Panc1 (cell line): ENCODE results near the gene RNGTT. TPM values are rescaled to one million over a fixed set of nuclear protein-coding genes. Genes with fewer than 3 reads are reported as not detected.

ENCODE experiments used
- ATAC-seq: fragments of 200-7000 bp; cut with Tn5 transposase; 2 replicates; pipeline ENCODE4 v1.9.1; 2020; ENCODE audit warnings: mild to moderate bottlenecking, moderate library complexity
- BruUV-seq: library from RNA; stranded (reverse); fragments of 400-500 nt; replicated peaks from 2 replicates; lab custom pipeline; 2021; lab: Mats Ljungman, UMichigan
- CTCF ChIA-PET: fragments of 300-600 bp; sonication (Branson Sonifier 250); formaldehyde crosslinking; loops from one replicate; lab custom pipeline; 2022; ENCODE audit warnings: antibody characterized with exemption; lab: Charles Lee
- POLR2A ChIA-PET: fragments of 300-600 bp; sonication (Branson Sonifier 250); formaldehyde crosslinking; loops from one replicate; lab custom pipeline; 2022; ENCODE audit warnings: antibody characterized with exemption; lab: Charles Lee
- DNase-seq: peaks from one replicate; pipeline ENCODE4 v3.0.0-alpha.2; 2010; ENCODE audit warnings: low read depth, low spot score
- H3K27ac ChIP-seq: 2 replicates; pipeline ENCODE4 v1.5.1; 2011; ENCODE audit warnings: mild to moderate bottlenecking, low read length, inconsistent platforms
- H3K27me3 ChIP-seq: fragments of 200-500 bp; sonication (Bioruptor generic); 2 replicates; pipeline ENCODE4 v1.6.0; 2014; ENCODE audit warnings: low read length, inconsistent platforms; ENCODE audit not compliant: control insufficient read depth, insufficient read depth
- H3K36me3 ChIP-seq: fragments of 200-500 bp; sonication (Bioruptor generic); 2 replicates; pipeline ENCODE4 v1.5.1; 2014; ENCODE audit warnings: inconsistent platforms, mild to moderate bottlenecking, low read length, moderate library complexity; ENCODE audit not compliant: control insufficient read depth, insufficient read depth
- H3K4me1 ChIP-seq: 2 replicates; pipeline ENCODE4 v1.5.1; 2011; ENCODE audit warnings: inconsistent platforms, mild to moderate bottlenecking, low read length, moderate library complexity; ENCODE audit not compliant: control insufficient read depth, insufficient read depth
- H3K4me3 ChIP-seq, 2 experiments: 2 replicates each; pipeline ENCODE4 v1.5.1; 2011 to 2012; ENCODE audit warnings: low read depth in 2 of 2, low read length in 2 of 2, mild to moderate bottlenecking in 2 of 2, inconsistent platforms in 1 of 2, moderate library complexity in 1 of 2
- H3K9me3 ChIP-seq: fragments of 200-500 bp; sonication (Bioruptor generic); 2 replicates; pipeline ENCODE4 v1.5.1; 2014; ENCODE audit warnings: low read depth, mild to moderate bottlenecking, inconsistent platforms, low read length, moderate library complexity; ENCODE audit not compliant: control insufficient read depth, insufficient read depth
- POLR2AphosphoS5 ChIP-seq: IDR thresholded peaks from 2 replicates; pipeline ENCODE4 v1.6.1; 2012; ENCODE audit warnings: mild to moderate bottlenecking, low read depth, low read length, moderate library complexity
- SIN3A ChIP-seq: IDR thresholded peaks from 2 replicates; pipeline ENCODE4 v1.6.1; 2012; ENCODE audit warnings: low read depth, mild to moderate bottlenecking, low read length, moderate library complexity, borderline replicate concordance; ENCODE audit not compliant: insufficient read depth
- TCF7L2 ChIP-seq: IDR thresholded peaks from 2 replicates; pipeline ENCODE4 v1.6.1; 2011; ENCODE audit warnings: mild to moderate bottlenecking, low read depth, low read length, inconsistent platforms
- in situ Hi-C: cut with HindIII; loops from 2 replicates; pipeline ENCODE4 v1.10.0; 2016; ENCODE audit warnings: low sequenced_read_pairs, low pct_unique_long_range_greater_than_20kb
- intact Hi-C: fragments of 100-400 bp; cut with micrococcal nuclease; formaldehyde crosslinking; loops from one replicate; pipeline ENCODE4 v1.10.0; 2022; ENCODE audit not compliant: unreplicated experiment
- total RNA-seq: library from RNA; stranded (reverse); gene quantifications from one replicate; pipeline ENCODE4 v1.2.1, GENCODE V29; 2021; ENCODE audit not compliant: unreplicated experiment
- TF ChIP-seq, protein P1 (sequence below): fragments of 450-650 bp; IDR thresholded peaks from 2 replicates; pipeline ENCODE4 v1.5.1; 2017; ENCODE audit warnings: mild to moderate bottlenecking
- TF ChIP-seq, protein P2 (sequence below), 2 experiments: IDR thresholded peaks; 2 replicates each; pipeline ENCODE4 v1.6.1; 2011 to 2012; ENCODE audit warnings: low read depth in 2 of 2, control low read depth in 1 of 2, low read length in 1 of 2, mild to moderate bottlenecking in 1 of 2, moderate library complexity in 1 of 2; ENCODE audit not compliant: insufficient read depth in 1 of 2

The RNGTT gene
- total RNA-seq, 1 experiment from 2014 or later, result 21.2 TPM

GRCh38 chr6:88899569-88900316 lies 63.7 kb downstream of the RNGTT start:
- H3K9me3 ChIP-seq, result no peaks in the 10 kb centered on the region
- no peaks in the 10 kb centered on the region for H3K4me1 ChIP-seq
- TF ChIP-seq TCF7L2, result no peak
- TF ChIP-seq, protein P1, sequence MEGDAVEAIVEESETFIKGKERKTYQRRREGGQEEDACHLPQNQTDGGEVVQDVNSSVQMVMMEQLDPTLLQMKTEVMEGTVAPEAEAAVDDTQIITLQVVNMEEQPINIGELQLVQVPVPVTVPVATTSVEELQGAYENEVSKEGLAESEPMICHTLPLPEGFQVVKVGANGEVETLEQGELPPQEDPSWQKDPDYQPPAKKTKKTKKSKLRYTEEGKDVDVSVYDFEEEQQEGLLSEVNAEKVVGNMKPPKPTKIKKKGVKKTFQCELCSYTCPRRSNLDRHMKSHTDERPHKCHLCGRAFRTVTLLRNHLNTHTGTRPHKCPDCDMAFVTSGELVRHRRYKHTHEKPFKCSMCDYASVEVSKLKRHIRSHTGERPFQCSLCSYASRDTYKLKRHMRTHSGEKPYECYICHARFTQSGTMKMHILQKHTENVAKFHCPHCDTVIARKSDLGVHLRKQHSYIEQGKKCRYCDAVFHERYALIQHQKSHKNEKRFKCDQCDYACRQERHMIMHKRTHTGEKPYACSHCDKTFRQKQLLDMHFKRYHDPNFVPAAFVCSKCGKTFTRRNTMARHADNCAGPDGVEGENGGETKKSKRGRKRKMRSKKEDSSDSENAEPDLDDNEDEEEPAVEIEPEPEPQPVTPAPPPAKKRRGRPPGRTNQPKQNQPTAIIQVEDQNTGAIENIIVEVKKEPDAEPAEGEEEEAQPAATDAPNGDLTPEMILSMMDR, result peak; percentile 54; the same call in 1 of the 2 replicates
- ATAC-seq (no peak), DNase-seq (no peak)
- ChIA-PET CTCF (interaction anchor here (0.7 kb wide), 2 partner anchors 9 to 44 kb away, joined by 6 read pairs; no protein-coding TSS in a partner anchor), POLR2A (no interaction called here)
- BruUV-seq, result no TSS peak
- intact Hi-C loops, result no loop called here
- in situ Hi-C loops, result no loop called here
- H3K27me3 ChIP-seq, result no peaks in the 10 kb centered on the region
- no peak overlapping the region for H3K27ac ChIP-seq
- H3K4me3 ChIP-seq, result no peak overlapping the region
- peaks cover 2% of the 10 kb centered on the region; the same call in 1 of the 2 replicates for H3K36me3 ChIP-seq

GRCh38 chr6:88895911-88896310 lies 67.5 kb downstream of the RNGTT start:
- CTCF ChIA-PET, result interaction anchor here (0.8 kb wide), 1 partner anchor 87 kb away, joined by 4 read pairs; no protein-coding TSS in a partner anchor

DNA sequence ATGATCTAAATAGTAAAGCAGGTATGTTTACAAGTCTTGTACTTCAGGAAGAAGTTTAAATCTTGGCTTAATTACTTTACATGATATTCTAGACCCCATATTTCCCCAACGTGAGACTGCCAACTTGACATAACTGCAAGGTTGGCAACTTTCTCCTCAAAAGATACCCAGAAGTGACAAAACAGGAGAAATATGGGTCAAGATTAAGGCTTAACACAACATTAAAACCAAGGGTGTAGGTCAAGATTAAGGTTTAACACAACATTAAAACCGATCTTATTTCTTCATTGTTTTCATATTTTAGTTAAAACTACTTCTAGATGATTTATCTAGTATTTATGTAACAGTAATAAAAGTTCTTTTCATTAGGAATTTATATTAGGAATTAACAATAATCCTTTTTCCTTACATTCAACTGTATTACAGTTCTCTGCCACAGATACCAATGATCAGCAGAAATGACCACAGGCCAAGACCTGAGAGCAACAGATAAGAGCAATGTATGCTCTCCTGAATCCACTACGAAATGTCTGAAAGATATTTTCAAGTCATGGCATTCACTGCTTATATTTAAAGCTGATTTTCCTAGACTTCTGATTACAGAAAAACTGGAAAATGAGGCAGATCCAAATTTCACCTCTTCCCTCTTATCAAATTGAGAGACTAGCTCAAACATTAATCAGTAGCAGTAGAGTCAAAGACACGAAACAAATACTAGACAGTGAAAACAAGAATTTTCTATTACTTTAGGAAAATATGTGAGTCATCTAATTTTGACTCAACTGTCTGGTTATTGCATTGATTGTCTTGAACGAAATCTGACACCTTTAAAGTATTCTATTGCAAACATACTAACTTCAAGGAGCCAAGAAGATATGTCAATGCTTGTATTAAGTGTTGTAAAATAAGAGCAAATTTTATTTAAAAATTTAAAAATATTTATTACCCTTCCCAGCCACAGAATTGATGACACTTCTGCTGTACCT lies 72.3 kb downstream of the RNGTT start:
- ATAC-seq (no peak), DNase-seq (no peak)
- BruUV-seq, result no TSS peak
- H3K9me3 ChIP-seq, result no peaks in the 10 kb centered on the region
- H3K27ac ChIP-seq, result no peak overlapping the region
- H3K36me3 ChIP-seq, result peaks cover 5% of the 10 kb centered on the region
- in situ Hi-C loops (no loop called here), intact Hi-C loops (no loop called here)
- no peaks in the 10 kb centered on the region for H3K27me3 ChIP-seq
- POLR2A ChIA-PET, result no interaction called here
- CTCF ChIA-PET, result interaction anchor here (0.6 kb wide), 1 partner anchor 8 kb away, joined by 6 read pairs; no protein-coding TSS in a partner anchor
- H3K4me1 ChIP-seq, result no peaks in the 10 kb centered on the region
- H3K4me3 ChIP-seq, result no peak overlapping the region
- TF ChIP-seq, protein P2, sequence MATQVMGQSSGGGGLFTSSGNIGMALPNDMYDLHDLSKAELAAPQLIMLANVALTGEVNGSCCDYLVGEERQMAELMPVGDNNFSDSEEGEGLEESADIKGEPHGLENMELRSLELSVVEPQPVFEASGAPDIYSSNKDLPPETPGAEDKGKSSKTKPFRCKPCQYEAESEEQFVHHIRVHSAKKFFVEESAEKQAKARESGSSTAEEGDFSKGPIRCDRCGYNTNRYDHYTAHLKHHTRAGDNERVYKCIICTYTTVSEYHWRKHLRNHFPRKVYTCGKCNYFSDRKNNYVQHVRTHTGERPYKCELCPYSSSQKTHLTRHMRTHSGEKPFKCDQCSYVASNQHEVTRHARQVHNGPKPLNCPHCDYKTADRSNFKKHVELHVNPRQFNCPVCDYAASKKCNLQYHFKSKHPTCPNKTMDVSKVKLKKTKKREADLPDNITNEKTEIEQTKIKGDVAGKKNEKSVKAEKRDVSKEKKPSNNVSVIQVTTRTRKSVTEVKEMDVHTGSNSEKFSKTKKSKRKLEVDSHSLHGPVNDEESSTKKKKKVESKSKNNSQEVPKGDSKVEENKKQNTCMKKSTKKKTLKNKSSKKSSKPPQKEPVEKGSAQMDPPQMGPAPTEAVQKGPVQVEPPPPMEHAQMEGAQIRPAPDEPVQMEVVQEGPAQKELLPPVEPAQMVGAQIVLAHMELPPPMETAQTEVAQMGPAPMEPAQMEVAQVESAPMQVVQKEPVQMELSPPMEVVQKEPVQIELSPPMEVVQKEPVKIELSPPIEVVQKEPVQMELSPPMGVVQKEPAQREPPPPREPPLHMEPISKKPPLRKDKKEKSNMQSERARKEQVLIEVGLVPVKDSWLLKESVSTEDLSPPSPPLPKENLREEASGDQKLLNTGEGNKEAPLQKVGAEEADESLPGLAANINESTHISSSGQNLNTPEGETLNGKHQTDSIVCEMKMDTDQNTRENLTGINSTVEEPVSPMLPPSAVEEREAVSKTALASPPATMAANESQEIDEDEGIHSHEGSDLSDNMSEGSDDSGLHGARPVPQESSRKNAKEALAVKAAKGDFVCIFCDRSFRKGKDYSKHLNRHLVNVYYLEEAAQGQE (IDR thresholded peaks at IDR 0.05; ENCODE audit: insufficient read depth in 1 of 2, low read depth in 2 of 2, low read length in 1 of 2), result no peak
- TF ChIP-seq, protein P1, result no peak
- TF ChIP-seq TCF7L2 (no peak), POLR2AphosphoS5 (no peak), SIN3A (no peak)

More at GRCh38 chr6:88895911-88896310, 67.5 kb downstream of the RNGTT start:
- DNase-seq, result no peak
- intact Hi-C loops, result no loop called here
- H3K4me3 ChIP-seq, result no peak overlapping the region
- H3K36me3 ChIP-seq, result peaks cover 2% of the 10 kb centered on the region; the same call in 1 of the 2 replicates
- in situ Hi-C loops, result no loop called here
- no peaks in the 10 kb centered on the region for H3K9me3 ChIP-seq
- H3K4me1 ChIP-seq, result no peaks in the 10 kb centered on the region
- ATAC-seq, result no peak
- no peak overlapping the region for H3K27ac ChIP-seq
- no peaks in the 10 kb centered on the region for H3K27me3 ChIP-seq
- BruUV-seq, result no TSS peak
- TF ChIP-seq SIN3A, result no peak
- POLR2A ChIA-PET, result no interaction called here
